GM18907 (cell line): Measurements from ENCODE around the gene NLGN1.

Experiments
- ATAC-seq: cut with Tn5 transposase; IDR thresholded peaks from one replicate; pipeline ENCODE4 v1.9.1; 2021; ENCODE audit warnings: mild to moderate bottlenecking, moderate library complexity; ENCODE audit not compliant: unreplicated experiment

The NLGN1 gene

GRCh38 chr3:173750095-173750494, 352.6 kb downstream of the NLGN1 start:
- no peak for ATAC-seq

- no peak for ATAC-seq
Observed at GRCh38 chr3:173750591-173750990, 353.0 kb downstream of the NLGN1 start.

GRCh38 chr3:173753593-173753992, 356.0 kb downstream of the NLGN1 start:
- no peak for ATAC-seq

- ATAC-seq, result no peak
Observed at GRCh38 chr3:173755161-173755560, 357.6 kb downstream of the NLGN1 start.

GRCh38 chr3:173761161-173761560, 363.6 kb downstream of the NLGN1 start:
- no peak for ATAC-seq

GRCh38 chr3:173762501-173762900, 365.0 kb downstream of the NLGN1 start:
- ATAC-seq, result no peak

- ATAC-seq, result no peak
Observed at GRCh38 chr3:173770011-173770410, 372.5 kb downstream of the NLGN1 start.

- no peak for ATAC-seq
Observed at GRCh38 chr3:173770796-173771573, 373.4 kb downstream of the NLGN1 start.

GRCh38 chr3:173773800-173774199, 376.3 kb downstream of the NLGN1 start:
- no peak for ATAC-seq

GRCh38 chr3:173774294-173774693, 376.8 kb downstream of the NLGN1 start:
- ATAC-seq, result no peak

GRCh38 chr3:173778251-173778650, 380.7 kb downstream of the NLGN1 start:
- ATAC-seq, result no peak

GRCh38 chr3:173780067-173780466, 382.5 kb downstream of the NLGN1 start:
- ATAC-seq, result no peak

- ATAC-seq, result no peak
Observed at GRCh38 chr3:173785004-173785403, 387.5 kb downstream of the NLGN1 start.

GRCh38 chr3:173789530-173790162, 392.1 kb downstream of the NLGN1 start:
- ATAC-seq, result no peak

GRCh38 chr3:173793963-173794362, 396.4 kb downstream of the NLGN1 start:
- no peak for ATAC-seq

GRCh38 chr3:173796405-173796804, 398.9 kb downstream of the NLGN1 start:
- ATAC-seq, result no peak

- ATAC-seq, result no peak
Observed at GRCh38 chr3:173796890-173797289, 399.3 kb downstream of the NLGN1 start.

- ATAC-seq, result no peak
Observed at GRCh38 chr3:173799060-173799816, 401.7 kb downstream of the NLGN1 start.

- ATAC-seq, result no peak
Observed at GRCh38 chr3:173800154-173800553, 402.6 kb downstream of the NLGN1 start.

- no peak for ATAC-seq
Observed at GRCh38 chr3:173814809-173815208, 417.3 kb downstream of the NLGN1 start.

GRCh38 chr3:173819368-173819767, 421.8 kb downstream of the NLGN1 start:
- ATAC-seq, result no peak
